Measurements from ENCODE around the gene MAPRE2.

DNA sequence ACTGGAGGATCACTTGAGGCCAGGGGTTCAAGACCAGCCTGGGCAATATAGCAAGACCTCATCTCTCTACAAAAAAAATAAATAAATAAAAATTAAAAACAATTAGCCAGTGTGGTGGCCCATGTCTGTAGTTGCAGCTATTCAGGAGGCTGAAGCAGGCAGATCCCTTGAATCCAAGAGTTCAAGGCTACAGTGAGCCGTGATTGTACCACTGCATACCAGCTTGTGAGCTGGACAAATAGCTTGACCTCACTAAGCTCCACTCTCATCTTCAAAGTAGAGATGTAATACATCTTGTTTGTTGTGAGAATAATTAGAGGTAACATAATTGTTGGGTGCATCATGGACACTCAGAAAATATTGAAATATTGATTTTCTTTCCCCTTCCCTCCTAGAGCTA is 31.1 kb upstream of the MAPRE2 start:
- no peak for TF ChIP-seq MTF2 (CRISPR knock-in tag; IDR thresholded peaks at IDR 0.05; ENCODE audit: borderline replicate concordance)
- TF ChIP-seq ETV6 (CRISPR knock-in tag; conservative IDR thresholded peaks at IDR 0.05) = no peak
- TF ChIP-seq, protein P1, sequence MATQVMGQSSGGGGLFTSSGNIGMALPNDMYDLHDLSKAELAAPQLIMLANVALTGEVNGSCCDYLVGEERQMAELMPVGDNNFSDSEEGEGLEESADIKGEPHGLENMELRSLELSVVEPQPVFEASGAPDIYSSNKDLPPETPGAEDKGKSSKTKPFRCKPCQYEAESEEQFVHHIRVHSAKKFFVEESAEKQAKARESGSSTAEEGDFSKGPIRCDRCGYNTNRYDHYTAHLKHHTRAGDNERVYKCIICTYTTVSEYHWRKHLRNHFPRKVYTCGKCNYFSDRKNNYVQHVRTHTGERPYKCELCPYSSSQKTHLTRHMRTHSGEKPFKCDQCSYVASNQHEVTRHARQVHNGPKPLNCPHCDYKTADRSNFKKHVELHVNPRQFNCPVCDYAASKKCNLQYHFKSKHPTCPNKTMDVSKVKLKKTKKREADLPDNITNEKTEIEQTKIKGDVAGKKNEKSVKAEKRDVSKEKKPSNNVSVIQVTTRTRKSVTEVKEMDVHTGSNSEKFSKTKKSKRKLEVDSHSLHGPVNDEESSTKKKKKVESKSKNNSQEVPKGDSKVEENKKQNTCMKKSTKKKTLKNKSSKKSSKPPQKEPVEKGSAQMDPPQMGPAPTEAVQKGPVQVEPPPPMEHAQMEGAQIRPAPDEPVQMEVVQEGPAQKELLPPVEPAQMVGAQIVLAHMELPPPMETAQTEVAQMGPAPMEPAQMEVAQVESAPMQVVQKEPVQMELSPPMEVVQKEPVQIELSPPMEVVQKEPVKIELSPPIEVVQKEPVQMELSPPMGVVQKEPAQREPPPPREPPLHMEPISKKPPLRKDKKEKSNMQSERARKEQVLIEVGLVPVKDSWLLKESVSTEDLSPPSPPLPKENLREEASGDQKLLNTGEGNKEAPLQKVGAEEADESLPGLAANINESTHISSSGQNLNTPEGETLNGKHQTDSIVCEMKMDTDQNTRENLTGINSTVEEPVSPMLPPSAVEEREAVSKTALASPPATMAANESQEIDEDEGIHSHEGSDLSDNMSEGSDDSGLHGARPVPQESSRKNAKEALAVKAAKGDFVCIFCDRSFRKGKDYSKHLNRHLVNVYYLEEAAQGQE (IDR thresholded peaks at IDR 0.05; ENCODE audit: borderline replicate concordance in 1 of 2, low read depth in 1 of 2, low read length in 2 of 2) = no peak
- TF ChIP-seq ZNF335 (CRISPR knock-in tag; IDR thresholded peaks at IDR 0.05) = no peak
- TF ChIP-seq CHD2 (IDR thresholded peaks at IDR 0.05; ENCODE audit: low read depth, low read length) = no peak

All from HepG2 (cell line).